GM19395 (cell line): ENCODE data around the gene SEC61A1.

Experiments used
- ATAC-seq: cut with Tn5 transposase; IDR thresholded peaks from one replicate; pipeline ENCODE4 v1.9.1; 2021; ENCODE audit warnings: mild to moderate bottlenecking, moderate library complexity; ENCODE audit not compliant: unreplicated experiment

Gene SEC61A1

GRCh38 chr3:128051837-128052594 lies at the start of gene SEC61A1:
SEC61A1 (plus strand) TSS chr3:128052437; CDS start chr3:128052553, 116 bp downstream.
- ATAC-seq: peak; percentile 91

GRCh38 chr3:128004661-128005060 lies 47.6 kb upstream of the SEC61A1 start:
- ATAC-seq: no peak

GRCh38 chr3:128006061-128007032 lies 45.9 kb upstream of the SEC61A1 start:
- no peak for ATAC-seq

- no peak for ATAC-seq
Observed at GRCh38 chr3:128007033-128007424, 45.2 kb upstream of the SEC61A1 start.

GRCh38 chr3:128009952-128010846 lies 42.0 kb upstream of the SEC61A1 start:
- no peak for ATAC-seq

- no peak for ATAC-seq
Observed at GRCh38 chr3:128011140-128011539, 41.1 kb upstream of the SEC61A1 start.

- ATAC-seq: no peak
Observed at GRCh38 chr3:128012050-128012449, 40.2 kb upstream of the SEC61A1 start.

GRCh38 chr3:128014548-128014947 lies 37.7 kb upstream of the SEC61A1 start:
- ATAC-seq: no peak

- no peak for ATAC-seq
Observed at GRCh38 chr3:128016502-128016901, 35.7 kb upstream of the SEC61A1 start.

GRCh38 chr3:128021768-128022372 lies 30.4 kb upstream of the SEC61A1 start:
- ATAC-seq: no peak

- no peak for ATAC-seq
Observed at GRCh38 chr3:128033102-128033501, 19.1 kb upstream of the SEC61A1 start.

- no peak for ATAC-seq
Observed at GRCh38 chr3:128036119-128036518, 16.1 kb upstream of the SEC61A1 start.

GRCh38 chr3:128040041-128040440 lies 12.2 kb upstream of the SEC61A1 start:
- ATAC-seq: no peak

GRCh38 chr3:128040660-128041059 lies 11.6 kb upstream of the SEC61A1 start:
- no peak for ATAC-seq

- ATAC-seq: no peak
Observed at GRCh38 chr3:128041344-128041743, 10.9 kb upstream of the SEC61A1 start.

- no peak for ATAC-seq
Observed at GRCh38 chr3:128050597-128050996, 1.6 kb upstream of the SEC61A1 start.

GRCh38 chr3:128051459-128051836 lies 789 bp upstream of the SEC61A1 start:
- ATAC-seq: no peak

- peak; percentile 36 for ATAC-seq
Observed at GRCh38 chr3:128052595-128053351, 536 bp downstream of the SEC61A1 start.

GRCh38 chr3:128053614-128054013 lies 1.4 kb downstream of the SEC61A1 start:
- no peak for ATAC-seq

- no peak for ATAC-seq
Observed at GRCh38 chr3:128054367-128054766, 2.1 kb downstream of the SEC61A1 start.
